ENCODE results near the gene HGFAC.

- no peak for TF ChIP-seq EP300 (IDR thresholded peaks at IDR 0.05)
- peak in 1 of 6 experiments; percentile 41 for TF ChIP-seq CTCF (IDR thresholded peaks at IDR 0.05)
Observed at GRCh38 chr4:3443750-3444309, 2.1 kb downstream of the HGFAC start.

All from upper lobe of left lung (tissue), 4 donors.